NCI-H2196 (cell line): ENCODE measurements around the gene IGSF23.

Source experiments
- DNase-seq: peaks from one replicate; lab custom pipeline; 2025; ENCODE audit not compliant: unreplicated experiment; lab: John Stamatoyannopoulos, UW

Gene IGSF23, protein sequence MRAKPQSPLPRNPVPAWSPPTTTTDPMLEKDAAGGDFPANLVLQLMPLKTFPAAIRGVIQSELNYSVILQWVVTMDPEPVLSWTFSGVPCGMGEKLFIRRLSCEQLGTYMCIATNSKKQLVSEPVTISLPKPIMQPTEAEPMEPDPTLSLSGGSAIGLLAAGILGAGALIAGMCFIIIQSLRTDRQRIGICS

DNA sequence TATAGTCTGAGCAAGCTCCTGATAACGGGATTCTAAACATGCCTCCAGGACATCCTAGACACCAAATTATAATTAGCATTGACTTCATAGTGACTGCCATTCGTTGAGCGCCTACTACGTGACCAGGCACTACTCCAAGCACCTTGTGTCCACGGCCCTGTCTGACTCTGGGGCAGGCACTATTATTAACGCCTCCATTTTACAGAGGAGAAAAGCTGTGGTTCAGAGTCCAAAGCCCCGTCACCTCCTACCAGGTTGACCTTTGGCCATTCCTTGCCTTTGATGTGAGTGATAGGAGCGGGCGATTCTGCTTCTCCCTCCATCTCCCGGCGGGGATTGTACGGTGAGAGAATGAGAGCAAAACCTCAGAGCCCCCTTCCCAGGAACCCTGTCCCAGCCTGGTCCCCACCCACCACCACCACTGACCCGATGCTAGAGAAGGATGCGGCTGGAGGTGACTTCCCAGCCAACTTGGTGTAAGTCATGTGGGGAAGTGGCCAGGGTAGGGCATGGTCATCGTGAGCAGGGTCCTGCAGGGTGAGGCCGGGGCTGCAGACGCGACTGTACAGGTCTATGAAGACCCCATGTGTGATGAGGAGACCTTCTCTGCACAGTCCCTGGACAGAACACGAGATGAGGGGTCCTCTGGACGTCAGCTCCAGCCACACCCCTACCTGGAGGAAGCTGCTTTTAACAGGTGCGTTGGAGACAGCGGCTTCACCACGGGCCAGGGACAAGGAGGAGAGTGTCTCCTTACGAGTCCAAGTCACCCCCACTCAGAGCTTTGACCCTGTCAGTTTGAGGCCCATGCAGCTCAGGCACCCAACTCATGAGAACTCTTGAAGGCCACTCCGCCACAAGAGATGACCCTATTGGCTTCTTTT, at the start of gene IGSF23:
IGSF23 (plus strand) TSS at position 269 of the 884 bp plus-strand sequence; CDS start at position 352, 83 bp downstream.
- DNase-seq = no peak

DNA sequence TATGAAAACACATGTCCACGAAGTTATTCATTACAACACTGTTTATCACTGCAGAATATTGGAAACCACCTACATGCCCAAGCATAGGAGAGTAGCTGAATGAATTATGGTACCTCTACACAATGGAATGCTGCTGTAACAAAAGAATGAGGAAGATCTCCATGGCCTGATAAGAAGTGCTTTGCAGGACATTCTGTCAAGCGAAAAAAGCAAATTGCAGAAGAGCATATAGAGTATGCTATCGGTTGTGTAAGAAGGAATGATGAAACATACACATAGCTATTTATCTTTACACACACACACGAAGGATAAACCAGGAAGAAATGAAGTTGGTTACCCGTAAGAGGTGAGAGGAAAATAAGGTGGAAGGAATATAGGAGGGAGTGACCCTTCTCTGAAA, 46.4 kb upstream of the IGSF23 start:
- DNase-seq = no peak

DNA sequence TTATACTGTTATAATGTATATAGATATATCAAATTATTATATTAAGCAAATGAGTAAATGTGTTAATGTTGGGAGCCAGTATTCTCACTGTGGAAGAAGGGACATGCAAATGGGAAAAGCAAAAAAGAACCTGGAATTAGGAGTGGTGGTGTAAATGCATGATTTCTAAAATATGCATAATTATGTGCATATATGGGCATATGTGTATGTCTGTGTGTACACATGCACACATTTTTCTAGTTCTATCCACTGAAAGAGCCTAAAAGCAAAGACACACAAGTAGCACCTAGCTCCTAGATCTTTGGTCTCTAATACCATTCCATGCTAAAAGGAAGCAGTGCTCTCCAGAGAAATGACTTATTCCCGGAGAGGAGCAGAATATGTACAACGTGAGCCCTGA, 45.6 kb upstream of the IGSF23 start:
- no peak for DNase-seq

DNA sequence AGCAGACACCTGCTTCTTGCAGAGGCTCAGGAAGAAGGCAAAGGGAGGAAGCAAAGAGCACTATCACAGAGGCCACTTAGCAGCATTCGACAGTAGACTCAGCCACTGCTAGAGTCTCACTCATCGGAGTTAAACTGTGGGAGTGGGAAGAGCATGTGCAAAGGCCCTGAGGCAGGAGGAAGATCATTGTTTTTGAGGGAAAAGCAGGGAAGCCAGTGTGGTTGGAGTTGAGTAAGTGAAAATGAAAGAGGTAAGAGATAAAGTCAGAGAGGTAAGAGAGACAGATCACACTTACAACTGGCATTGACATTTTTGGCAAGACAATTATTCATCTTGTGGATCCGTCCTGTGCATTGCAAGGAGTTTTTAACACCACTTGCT, 42.8 kb upstream of the IGSF23 start:
- no peak for DNase-seq

DNA sequence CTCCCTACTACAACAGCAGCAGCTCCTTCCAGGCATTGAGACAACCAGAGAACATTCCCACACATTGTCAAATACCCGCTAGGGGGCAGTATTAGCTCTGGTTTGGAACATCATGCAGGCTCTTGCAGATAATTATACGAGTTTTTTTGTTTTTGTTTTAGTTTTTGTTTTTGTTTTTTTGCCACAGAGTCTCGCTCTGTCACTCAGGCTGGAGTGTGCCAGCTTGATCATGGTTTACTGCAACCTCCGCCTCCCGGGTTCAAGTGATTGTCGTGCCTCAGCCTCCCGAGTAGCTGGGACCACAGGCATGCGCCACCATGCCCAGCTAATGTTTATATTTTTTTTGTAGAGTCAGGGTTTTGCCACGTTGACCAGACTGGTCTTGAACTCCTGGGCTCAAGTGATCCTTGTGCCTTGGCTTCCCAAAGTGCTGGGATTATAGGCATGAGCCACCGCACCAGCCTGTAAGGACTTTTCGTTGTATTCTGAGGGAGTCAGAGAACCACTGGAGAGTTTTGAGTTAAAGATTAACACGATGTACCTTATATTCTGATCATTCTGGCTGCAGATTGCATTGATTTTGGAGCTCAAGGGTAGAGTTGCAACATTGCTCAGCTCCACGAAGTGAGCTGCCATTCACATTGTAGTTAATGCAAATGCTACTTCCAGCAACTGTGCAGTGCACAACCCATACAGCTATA, 42.2 kb upstream of the IGSF23 start:
- peak; percentile 86 for DNase-seq

DNA sequence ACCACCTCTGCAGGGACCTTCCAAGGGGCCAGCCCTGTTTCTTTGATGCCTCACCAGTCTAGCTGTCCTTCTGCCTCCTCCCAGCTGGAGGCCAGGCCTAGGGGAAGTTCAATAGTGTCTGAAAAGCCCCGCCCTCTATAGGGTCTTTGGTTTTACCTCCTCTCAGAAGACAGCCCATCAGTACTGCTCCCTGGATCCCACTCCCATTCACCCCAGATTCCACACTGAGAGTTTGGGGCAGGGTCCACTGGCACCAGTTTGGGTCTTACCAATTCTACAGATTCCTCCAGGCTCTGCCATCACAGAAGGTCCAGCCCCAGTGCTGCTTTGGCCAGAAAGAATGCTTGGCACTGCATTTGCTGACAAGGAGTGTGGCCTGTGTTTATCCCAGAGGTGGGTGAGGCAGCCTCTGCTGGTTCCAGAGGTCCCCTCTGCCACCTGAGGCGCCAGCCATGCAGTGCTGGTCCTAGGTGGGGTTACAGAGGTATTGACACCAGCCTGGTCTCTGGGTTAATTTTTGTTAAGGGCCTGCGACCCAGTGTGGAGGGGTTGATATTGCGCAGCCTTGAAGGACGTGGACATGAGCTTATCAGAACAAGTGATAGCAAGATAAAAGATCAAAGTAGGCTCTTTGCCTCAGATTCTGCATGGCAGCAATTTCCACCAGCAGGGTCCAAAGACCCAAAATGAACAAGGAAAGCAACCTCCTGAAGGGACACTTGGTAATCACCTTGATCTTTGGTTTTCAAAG, 41.4 kb upstream of the IGSF23 start:
- no peak for DNase-seq

DNA sequence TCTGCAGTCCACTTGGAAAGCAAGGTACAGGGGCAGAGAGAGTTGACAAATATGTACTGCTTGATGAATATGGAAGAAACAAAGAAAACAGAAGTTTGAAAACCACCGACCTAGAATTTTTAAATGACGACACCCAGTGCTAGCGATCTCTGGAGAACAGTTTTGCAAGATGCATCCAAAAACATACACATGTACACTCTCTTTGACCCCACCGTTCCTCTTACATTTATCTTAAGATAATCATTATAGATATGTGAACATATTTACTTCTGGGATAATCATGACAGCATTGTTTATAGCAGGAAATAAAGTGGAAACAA, 40.8 kb upstream of the IGSF23 start:
- DNase-seq = no peak

DNA sequence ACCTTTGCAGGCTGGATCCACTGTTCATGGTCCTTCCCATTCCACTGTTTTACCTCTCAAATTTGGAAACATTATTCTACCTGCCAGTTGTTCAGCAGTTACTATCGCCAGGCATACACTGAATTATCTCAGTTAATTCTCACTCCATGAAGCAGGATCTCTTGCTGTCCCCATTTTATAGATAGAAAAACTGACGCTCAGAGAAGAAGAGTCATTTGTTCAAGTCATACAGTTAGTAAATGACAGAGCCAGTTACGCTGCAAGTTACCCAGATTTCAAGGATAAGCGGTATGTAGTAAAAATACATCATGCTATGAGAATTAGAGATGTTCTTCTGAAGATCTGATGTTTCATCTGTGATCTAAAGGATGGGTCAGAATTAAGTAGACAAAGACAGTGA, 40.2 kb upstream of the IGSF23 start:
- DNase-seq = no peak

DNA sequence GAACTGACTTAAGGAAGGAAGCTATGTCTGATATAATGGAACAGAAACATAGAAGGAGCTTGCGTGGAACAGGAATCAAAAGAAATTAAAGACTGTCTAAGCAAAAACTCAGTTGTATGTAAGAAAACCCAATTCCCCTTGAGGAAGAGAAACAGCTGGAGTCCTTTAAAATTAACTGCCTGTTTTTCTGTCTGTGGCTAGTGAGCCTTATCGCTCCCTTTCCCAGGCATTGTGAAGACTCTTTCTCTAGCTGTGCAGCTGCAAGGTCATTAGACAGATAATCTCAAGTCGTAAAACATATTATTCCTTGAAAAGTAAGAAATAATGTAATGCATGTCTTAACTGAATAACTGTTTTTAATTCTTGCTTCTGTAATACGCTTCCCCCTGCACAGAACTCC, 39.7 kb upstream of the IGSF23 start:
- no peak for DNase-seq

DNA sequence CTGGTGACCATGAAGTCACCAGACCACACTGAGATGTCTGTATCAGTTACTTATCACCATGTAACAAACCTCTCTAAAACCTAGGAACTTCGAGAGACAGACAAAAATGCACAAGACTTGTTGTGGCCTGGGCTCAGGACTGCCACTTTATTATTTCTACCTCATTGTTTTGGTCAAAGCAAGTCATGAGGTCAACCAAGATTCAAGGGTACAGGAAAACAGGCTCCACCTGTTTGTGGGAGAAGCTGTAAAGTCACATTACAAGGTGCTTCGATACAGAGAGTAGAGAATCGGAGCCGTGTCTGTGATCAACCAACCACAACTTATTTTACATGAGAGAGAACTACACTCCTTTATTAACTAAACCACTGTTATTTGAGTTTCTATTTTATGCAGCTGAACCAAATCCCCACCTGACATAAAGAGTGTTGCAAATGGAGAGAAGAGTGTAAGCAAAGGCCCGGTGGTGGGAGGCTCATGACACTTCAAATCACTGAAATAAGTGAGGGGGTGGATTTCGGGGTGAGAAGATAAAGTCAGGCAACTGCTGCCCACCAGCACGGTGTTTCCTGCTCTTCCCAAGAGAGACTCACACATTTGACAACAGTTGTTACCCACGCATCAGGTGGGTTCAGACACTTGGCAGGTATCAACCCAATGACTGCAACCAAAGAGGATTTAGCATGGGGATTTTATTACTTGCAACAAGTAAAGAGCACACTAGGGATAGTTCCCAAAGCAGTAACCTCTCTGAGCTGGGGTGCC, 39.0 kb upstream of the IGSF23 start:
- DNase-seq = no peak

DNA sequence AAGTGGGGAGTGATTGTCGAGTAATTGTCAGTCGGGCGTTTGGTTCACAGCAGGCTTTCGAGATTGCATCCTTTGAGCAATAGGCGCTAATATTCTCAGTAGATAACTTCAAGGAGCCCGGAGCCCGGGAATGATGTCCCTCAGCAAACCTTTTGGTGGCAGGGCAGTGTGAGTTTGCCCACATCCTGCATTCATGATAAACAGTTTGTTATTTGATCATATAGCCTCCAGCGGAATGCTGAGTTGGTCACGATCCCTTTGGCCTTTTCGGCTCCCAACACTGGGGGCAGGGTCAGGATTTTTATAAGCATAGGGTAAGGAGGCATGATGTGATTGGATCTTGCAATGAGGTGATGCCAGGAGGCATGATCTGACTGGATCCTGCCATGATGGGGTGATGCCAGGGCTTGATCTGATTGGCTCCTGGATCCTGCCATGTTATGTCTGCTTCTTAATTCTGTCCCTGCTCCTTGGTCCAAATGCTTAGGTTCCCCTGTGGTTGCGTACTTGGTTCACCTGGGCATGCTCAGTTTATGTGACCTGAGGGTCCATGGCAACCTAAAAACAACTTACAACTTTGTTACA, 38.2 kb upstream of the IGSF23 start:
- no peak for DNase-seq

DNA sequence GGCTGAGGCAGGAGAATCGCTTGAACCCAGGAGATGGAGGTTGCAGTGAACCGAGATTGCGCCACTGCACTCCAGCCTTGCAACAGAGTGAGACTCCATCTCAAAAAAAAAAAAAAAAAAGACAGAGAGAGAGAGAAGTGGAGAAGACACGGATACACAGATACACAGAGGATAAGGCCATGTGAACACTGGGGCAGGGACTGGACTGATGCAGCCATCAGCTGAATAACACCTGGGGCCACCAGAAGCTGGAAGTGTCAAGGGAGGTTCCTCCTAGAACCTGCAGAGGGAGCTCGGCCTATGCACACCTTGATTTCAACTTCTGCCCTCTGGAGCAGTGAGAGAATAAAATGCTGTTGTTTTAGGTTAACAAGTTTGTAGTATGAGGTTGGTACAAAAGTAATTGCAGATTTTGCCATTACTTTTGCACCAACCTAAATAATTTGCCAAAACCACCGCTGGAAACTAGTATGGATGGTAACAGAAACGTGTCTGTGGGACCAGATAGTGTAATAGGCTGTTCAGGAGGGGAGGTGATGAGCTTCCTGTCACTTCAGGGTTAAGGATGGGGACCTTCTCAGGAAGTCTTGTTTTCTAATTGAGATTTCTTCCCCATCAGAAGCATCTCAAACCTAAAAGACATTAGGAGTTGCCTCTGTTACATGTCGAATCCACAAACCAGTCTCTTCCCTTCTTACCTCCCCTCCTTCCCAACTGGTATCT, 36.4 kb upstream of the IGSF23 start:
- peak; percentile 66 for DNase-seq

DNA sequence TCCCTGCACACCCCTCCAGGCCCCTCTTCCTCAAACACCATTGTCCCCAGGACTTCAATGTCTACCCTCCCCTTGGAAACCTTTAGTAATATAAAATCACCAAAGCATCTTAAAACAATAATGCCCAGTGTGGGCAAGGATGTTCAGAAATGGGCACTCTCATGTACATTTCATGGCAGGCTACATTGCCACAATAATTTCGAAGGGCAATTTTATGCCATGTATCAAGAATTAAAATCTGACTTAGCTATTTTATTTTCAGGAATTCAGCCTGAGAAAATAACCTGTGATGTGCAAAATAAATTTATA, 35.8 kb upstream of the IGSF23 start:
- DNase-seq = no peak

DNA sequence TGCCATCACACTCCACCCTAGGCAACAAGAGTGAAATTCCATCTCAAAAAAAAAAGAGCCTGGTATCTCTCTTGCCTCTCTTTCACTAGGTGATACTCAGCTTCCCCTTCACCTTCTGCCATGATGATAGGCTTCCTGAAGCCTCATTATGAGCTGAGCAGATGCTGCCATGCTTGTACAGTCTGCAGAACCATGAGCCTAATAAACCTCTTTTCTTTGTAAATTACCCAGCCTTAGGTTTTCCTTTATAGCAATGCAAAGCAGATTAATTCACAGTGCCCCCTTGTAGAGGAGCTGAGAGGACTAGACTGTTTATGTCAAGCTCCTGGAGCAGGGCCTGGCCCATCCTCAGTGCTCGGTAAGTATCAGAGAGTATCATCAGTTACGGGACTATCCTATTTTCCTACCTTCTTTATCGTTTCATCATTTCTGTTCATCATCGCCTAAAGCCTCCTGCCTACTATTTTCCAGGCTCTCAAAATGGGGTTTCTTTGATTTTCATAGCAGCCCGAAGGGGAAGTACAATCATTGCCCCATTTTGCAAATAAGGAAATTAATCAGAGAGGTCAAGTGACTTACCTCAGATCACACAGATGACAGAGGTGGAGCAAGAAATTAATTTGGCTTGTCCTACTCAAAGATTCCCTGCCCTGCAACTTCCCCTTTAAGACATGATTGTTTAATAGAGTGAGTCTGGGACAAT, 33.5 kb upstream of the IGSF23 start:
- DNase-seq = no peak

DNA sequence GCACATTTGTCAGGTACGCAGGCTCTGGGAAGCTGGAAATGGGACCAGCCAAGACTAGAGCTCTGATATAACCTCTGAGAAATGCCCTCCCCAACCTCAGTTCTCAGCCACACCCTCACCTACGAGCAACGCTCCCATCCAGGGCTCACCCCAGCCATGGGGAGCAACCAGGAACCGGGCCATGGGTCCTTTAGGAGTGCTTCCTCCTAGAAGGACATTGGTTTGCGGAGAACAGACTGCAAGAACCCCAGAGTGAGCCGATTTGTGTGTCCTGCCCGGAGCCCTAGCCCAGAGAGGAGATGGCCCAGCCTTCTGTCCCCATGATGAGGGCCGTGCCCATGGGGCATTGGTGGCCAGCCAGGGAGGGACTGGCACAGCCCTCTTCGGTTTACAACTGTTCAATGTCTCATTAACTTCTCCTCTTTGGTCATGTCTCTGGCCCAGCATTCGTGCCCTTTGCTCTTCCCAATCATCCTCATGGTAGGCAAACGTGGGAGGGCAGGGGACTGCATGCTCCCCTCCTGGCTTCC, 32.9 kb upstream of the IGSF23 start:
- DNase-seq = no peak

DNA sequence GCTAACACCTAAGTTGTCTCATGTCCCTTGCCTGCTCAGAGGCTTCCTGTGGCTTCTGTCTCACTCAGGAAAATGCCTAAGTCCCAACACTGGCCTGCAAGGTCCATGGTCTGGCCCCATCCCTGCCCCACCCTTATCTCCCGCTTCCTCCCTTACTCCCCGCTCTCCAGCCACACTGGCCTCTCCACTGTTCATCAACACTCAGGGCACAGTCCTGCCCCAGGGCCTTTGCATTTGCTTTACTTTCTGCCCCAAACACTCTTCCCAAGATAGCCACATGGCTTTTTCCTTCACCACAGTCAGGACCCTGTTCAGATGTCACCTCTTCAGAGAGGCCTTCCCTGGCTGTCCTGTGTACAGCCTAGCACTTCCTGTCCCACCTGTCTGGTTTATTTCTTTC, 32.1 kb upstream of the IGSF23 start:
- DNase-seq = no peak

DNA sequence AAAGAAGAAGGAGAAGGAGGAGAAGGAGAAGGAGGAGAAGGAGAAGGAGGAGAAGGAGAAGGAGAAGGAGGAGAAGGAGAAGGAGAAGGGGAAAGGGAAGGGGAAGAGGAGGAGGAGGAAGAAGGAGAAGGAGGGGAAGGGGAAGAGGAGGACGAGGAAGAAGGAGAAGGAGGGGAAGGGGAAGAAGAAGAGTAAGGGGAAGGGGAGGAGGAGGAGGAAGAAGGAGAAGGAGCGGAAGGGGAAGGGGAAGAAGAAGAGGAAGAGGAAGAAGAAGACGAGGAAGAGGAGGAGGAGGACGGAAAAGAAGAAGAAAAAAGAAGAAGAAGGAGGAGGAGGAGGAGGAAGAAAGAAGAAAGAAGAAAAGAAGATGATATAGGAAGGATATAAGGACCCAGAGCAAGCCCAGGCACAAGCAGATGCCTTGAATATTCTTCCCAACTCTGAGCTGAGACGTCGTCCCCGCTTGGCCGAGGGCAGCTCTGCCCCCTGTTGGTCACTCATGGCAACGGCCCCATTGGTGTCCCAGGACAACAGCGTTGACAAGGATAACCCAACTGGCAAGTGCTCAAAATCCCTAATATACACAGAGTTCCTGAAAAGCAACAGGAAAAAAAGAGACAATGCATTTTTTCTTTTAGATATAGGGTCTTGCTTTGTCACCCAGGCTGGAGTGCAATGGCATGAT, 30.6 kb upstream of the IGSF23 start:
- peak; percentile 10 for DNase-seq

DNA sequence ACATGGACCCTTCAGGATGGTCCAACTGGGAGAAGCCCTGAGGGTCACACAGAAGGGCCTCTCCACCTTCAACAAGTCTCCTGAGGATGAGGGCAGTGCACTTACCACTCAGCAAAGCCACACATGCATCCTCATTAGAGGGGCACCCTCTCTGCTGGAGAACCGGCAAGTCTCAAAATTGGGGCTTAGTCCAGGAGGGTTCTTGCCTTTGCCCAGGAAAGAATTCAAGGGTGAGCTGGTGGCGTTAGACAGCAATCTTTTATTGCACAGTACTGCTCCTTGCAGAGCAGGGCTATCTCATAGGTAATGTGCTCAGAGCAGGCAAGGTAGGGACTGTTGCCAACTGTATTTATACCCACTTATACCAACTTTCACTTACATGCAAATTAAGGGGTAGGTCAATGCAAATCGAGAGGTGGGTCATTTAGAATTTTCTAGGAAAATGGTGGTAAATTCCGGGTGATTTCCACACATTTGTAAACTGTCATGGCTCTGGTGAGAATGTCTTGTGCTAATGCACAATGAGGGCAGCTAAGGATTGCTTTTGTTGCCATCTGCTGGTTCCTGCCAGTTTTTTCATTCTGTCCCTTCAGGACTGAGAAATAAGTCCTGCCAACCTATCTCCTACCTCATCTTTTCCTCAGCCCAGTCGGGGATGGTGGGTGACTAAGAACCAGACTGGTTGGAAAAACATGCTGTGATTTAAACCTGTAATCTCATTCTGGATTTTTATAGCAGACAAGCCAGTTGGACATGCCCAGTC, 27.8 kb upstream of the IGSF23 start:
- no peak for DNase-seq
